ENCODE data around the gene WIPI1. TPM values are rescaled to one million over a fixed set of nuclear protein-coding genes. Genes with fewer than 3 reads are reported as not detected.

WIPI1 gene
- total RNA-seq: 10 to 100 TPM; 19.3 to 35.1 (median 27.8) TPM

- DNase-seq (ENCODE audit: low spot score in 2 of 2): peak; percentile 85 to 89
- Histone ChIP-seq H3K27ac (peak within 1 kb of the TSS; percentile 95), H3K9me3 (no peaks in the 10 kb centered on the region), H3K36me3 (no peaks in the 10 kb centered on the region), H3K4me1 (peaks cover 66% of the 10 kb centered on the region), H3K4me3 (peak within 1 kb of the TSS; percentile 72), H3K27me3 (no peaks in the 10 kb centered on the region)
- peak; percentile 37 to 49 for TF ChIP-seq POLR2A (IDR thresholded peaks at IDR 0.05)
- no peak for TF ChIP-seq POLR2AphosphoS5 (IDR thresholded peaks at IDR 0.05)
- WGBS: 0% methylated on average over 4 of the region's 39 CpGs
Measured at GRCh38 chr17:68457168-68457538, at the start of gene WIPI1. TSS of gene WIPI1 (minus strand) at chr17:68457496. CDS start at chr17:68457421, 75 bp downstream.

GRCh38 chr17:68505951-68506350 is 48.7 kb upstream of the WIPI1 start:
- TF ChIP-seq EP300 (IDR thresholded peaks at IDR 0.05) (no peak), POLR2AphosphoS5 (IDR thresholded peaks at IDR 0.05) (no peak), POLR2A (IDR thresholded peaks at IDR 0.05) (no peak), CTCF (IDR thresholded peaks at IDR 0.05) (no peak)
- Histone ChIP-seq H3K36me3 (no peaks in the 10 kb centered on the region), H3K4me1 (peaks cover 11% of the 10 kb centered on the region), H3K9me3 (no peaks in the 10 kb centered on the region), H3K4me3 (no peak overlapping the region), H3K27ac (no peak overlapping the region), H3K27me3 (no peaks in the 10 kb centered on the region)
- no peak for DNase-seq (ENCODE audit: low spot score in 2 of 2)
- WGBS: 77% methylated on average over 1 of the region's 1 CpG

GRCh38 chr17:68501074-68501473 is 43.8 kb upstream of the WIPI1 start:
- no peak for TF ChIP-seq POLR2A (IDR thresholded peaks at IDR 0.05)
- TF ChIP-seq POLR2AphosphoS5 (IDR thresholded peaks at IDR 0.05): no peak
- no peak for TF ChIP-seq EP300 (IDR thresholded peaks at IDR 0.05)
- TF ChIP-seq CTCF (IDR thresholded peaks at IDR 0.05): no peak
- H3K36me3 ChIP-seq: no peaks in the 10 kb centered on the region
- H3K27ac ChIP-seq: no peak overlapping the region
- H3K9me3 ChIP-seq: no peaks in the 10 kb centered on the region
- H3K27me3 ChIP-seq: no peaks in the 10 kb centered on the region
- H3K4me3 ChIP-seq: no peak overlapping the region
- H3K4me1 ChIP-seq: peaks cover 16% of the 10 kb centered on the region
- WGBS: 89% methylated on average over 3 of the region's 3 CpGs
- no peak for DNase-seq (ENCODE audit: low spot score in 2 of 2)

GRCh38 chr17:68499587-68499986 is 42.3 kb upstream of the WIPI1 start:
- Histone ChIP-seq H3K27ac (no peak overlapping the region), H3K4me3 (no peak overlapping the region), H3K9me3 (no peaks in the 10 kb centered on the region), H3K36me3 (no peaks in the 10 kb centered on the region), H3K27me3 (no peaks in the 10 kb centered on the region), H3K4me1 (peaks cover 16% of the 10 kb centered on the region)
- no peak for TF ChIP-seq POLR2A (IDR thresholded peaks at IDR 0.05)
- no peak for TF ChIP-seq EP300 (IDR thresholded peaks at IDR 0.05)
- TF ChIP-seq POLR2AphosphoS5 (IDR thresholded peaks at IDR 0.05): no peak
- no peak for TF ChIP-seq CTCF (IDR thresholded peaks at IDR 0.05)
- WGBS: 93% methylated on average over 5 of the region's 5 CpGs
- DNase-seq (ENCODE audit: low spot score in 2 of 2): no peak

- no peaks in the 10 kb centered on the region for H3K9me3 ChIP-seq
- no peaks in the 10 kb centered on the region for H3K27me3 ChIP-seq
- H3K4me3 ChIP-seq: no peak overlapping the region
- TF ChIP-seq CTCF (IDR thresholded peaks at IDR 0.05): no peak
- TF ChIP-seq EP300 (IDR thresholded peaks at IDR 0.05): no peak
- no peak for TF ChIP-seq POLR2A (IDR thresholded peaks at IDR 0.05)
- no peak for TF ChIP-seq POLR2AphosphoS5 (IDR thresholded peaks at IDR 0.05)
- H3K36me3 ChIP-seq: no peaks in the 10 kb centered on the region
- 64% methylated on average over 7 of the region's 7 CpGs for WGBS
- DNase-seq (ENCODE audit: low spot score in 2 of 2): no peak
- peaks cover 18% of the 10 kb centered on the region for H3K4me1 ChIP-seq
- H3K27ac ChIP-seq: peak overlapping the region; percentile 10
Measured at GRCh38 chr17:68498479-68499326, 41.4 kb upstream of the WIPI1 start.

All from suprapubic skin (tissue), 4 donors.